ENCODE measurements around the gene KIAA1191.
"Not testable (repeated sequence)": the region's sequence is repeated elsewhere in the genome, so short reads cannot be mapped to it uniquely, and the experiment has no call there.

The KIAA1191 gene

DNA sequence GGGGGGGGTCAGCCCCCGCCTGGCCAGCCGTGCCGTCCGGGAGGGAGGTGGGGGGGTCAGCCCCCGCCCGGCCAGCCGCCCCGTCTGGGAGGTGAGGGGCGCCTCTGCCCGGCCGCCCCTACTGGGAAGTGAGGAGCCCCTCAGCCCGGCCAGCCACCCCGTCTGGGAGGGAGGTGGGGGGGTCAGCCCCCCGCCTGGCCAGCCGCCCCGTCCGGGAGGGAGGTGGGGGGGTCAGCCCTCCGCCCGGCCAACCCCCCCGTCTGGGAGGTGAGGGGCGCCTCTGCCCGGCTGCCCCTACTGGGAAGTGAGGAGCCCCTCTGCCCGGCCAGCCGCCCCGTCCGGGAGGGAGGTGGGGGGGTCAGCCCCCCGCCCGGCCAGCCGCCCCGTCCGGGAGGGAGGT is 56.2 kb downstream of the KIAA1191 start:
- DNase-seq: not testable (repeated sequence)
